GM18907 (cell line): ENCODE measurements around the gene HDAC9.
"Not testable (repeated sequence)": the region's sequence is repeated elsewhere in the genome, so short reads cannot be mapped to it uniquely, and the experiment has no call there.

Source experiments
- ATAC-seq: cut with Tn5 transposase; IDR thresholded peaks from one replicate; pipeline ENCODE4 v1.9.1; 2021; ENCODE audit warnings: mild to moderate bottlenecking, moderate library complexity; ENCODE audit not compliant: unreplicated experiment

HDAC9 gene

DNA sequence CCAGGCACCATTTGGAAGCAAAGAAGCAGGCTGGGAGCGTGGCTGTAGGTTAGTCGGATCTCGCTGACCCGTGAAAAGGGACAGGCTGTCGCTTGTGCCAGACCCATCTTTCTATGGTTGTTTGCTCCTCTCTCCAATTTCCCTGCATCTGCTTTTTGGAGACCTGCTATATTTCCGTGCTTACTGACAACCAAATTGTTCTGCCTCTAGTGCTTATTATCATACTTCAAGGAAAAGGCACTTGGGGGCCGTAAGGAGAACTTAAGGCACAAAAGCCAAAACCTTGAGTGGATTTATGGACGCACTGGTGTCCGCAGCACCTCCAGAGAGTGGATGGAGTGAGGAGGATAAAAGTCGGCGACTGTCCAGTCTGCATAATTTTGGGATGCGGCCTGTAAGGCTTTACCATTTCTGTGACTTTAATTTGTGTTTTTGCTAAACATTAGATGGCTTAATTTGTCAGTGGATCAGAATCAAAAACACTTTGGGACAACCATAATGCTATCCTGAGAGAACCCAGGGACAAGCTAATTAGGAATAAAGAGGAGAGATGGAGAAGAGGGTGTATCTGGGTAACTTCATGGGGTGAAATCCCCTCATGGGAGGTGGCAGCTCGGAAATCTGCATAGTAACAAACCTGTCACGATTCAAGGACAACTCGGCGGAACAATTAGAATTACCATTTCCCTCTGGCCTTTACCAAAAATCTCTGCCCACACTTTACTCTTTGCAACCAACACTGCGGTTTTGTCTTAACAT is 206.7 kb downstream of the HDAC9 start:
- no peak for ATAC-seq

DNA sequence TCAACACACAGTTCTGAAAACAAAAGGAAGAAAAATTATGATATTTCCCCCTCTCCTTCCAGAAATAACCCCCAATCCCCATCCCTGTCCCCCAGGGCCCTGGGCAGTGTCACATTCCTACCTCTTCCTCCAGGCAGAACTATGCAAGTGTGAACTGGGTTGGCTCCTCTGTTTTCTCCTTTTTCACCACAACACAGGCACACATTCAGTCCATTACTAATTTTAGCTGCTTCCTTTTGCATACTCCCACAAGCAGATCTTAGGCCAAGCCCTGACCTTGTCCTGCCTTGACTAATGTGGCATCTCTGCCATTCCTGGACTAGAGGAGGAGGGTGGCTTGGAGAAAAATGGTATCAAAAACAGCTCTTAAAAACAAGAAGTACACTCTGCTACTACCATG is 208.1 kb downstream of the HDAC9 start:
- ATAC-seq: no peak

DNA sequence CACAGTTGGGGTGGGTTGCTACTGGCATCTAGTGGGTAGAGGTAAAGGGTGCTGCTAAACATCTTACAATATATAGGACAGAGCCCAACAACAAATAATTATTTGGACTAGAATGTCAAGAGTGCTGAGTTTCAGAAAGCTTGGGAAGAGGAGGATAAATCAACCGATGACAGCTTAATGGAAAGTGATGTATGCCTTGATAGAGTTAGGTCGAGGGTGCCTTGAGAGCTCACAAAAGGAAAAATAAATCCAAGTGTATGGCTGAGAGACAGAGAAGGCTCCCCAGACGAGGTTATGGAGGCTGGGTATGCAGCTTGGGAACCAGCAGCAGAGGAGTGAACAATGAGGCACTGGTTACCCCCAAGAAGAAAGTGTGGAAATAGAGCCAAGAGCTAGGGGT is 211.1 kb downstream of the HDAC9 start:
- no peak for ATAC-seq

DNA sequence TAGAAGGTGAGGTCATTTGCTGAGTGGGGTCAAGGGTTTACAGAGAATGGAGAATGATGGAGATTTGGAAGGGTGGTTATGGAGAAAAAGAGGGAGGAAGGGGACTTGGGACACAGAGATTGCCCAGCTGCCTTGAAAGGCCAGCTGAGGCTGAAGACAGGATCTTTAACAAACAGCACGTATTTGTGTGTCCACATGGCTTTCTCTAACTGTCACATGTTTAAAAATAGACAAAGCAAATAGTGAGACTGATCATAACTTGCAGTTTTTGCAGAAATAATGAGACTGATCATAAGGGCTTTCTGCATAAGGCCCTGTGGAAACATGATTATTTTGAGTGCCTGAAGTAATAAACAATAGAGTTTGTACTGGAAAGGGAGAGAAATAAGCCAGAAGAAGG is 212.7 kb downstream of the HDAC9 start:
- no peak for ATAC-seq

DNA sequence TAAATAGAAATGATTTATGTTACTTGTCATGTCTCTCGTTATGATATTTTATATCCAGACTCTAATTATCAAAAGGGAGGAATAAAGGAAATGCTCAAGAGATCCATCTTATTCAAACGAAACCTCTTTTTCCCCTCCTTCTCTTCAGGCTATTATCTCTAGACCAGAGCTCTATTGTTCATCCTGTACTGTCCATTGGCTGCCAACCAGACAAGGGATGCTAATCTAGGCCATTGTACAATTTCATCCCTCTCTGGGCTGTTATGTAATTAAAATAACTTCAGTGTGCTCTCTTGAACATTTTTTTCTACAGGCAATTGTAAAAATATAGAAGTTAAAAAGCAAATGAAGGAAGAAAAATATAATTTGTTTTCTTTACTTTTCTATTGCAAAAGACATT is 220.4 kb downstream of the HDAC9 start:
- ATAC-seq: no peak

DNA sequence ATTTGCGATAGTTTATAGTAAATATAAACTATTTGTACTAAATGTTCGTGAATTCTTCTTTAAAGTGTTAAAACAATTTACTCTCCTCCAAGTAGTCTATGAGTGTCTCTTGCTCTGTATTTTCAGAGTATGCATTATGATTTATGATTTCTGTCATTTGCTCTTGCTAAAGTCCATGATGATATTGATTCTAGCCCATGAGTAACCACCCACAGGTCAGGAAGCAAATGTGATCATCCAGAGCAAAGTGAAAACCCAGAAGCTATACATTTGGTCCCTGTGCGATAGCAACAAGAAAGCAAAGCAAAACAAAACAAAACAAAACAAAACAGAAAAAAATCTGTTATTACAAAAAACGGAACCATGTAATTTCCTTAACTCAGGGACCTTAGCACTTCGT is 225.9 kb downstream of the HDAC9 start:
- ATAC-seq: no peak

DNA sequence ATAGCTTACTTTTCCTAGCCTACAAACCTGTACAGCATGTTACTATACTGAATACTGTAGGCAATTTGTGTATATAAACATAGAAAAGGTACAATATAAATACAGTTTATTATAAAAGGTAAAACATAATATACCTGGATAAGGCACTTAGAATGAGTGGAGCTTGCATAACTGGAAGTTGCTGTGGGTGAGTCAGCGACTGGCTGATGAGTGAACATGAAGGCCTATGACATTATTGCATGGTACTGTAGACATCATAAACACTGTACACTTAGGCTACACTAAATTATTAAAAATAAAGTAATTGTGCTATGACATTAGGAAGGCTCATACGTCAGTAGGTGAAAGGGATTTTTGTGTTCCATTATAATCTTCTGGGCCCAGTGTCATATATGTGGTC is 228.8 kb downstream of the HDAC9 start:
- ATAC-seq: no peak

DNA sequence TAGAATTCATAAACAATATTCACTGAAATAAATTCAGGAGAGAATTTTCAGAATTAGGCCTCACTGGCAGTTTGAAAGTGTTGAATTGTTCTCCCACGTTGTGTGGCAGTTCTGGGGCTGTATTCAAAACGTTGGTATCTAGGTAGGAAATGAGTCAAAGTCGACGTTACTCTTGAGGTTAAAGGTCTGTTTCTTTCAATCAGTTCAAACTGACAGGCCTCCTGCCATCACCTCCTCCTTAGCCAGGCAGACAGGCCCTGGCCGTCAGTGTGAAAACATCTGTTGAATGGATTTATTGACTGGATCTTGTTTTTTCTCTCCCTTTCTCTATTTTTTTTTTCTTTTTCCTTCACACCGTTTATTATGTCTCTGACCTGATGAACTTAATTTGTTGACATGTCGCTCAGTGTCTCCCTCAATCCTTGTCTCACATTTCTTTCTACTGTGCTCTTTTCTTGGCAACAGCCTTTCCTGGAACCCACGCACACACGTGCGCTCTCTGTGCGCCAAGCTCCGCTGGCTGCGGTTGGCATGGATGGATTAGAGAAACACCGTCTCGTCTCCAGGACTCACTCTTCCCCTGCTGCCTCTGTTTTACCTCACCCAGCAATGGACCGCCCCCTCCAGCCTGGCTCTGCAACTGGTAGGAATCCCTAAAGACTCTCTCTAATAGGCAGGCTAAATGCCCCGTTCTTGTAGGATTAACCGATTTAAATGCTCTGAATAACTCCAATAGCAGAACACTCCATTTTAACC is 231.7 kb downstream of the HDAC9 start:
- ATAC-seq: no peak

DNA sequence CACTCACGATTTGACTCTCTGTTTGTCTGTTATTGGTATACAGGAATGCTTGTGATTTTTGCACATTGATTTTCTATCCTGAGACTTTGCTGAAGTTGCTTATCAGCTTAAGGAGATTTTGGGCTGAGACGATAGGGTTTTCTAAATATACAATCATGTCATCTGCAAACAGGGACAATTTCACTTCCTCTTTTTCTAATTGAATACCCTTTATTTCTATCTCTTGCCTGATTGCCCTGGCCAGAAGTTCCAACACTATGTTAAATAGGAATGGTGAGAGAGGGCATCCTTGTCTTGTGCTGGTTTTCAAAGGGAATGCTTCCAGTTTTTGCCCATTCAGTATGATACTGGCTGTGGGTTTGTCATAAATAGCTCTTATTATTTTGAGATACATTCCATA is 240.5 kb downstream of the HDAC9 start:
- ATAC-seq: not testable (repeated sequence)

DNA sequence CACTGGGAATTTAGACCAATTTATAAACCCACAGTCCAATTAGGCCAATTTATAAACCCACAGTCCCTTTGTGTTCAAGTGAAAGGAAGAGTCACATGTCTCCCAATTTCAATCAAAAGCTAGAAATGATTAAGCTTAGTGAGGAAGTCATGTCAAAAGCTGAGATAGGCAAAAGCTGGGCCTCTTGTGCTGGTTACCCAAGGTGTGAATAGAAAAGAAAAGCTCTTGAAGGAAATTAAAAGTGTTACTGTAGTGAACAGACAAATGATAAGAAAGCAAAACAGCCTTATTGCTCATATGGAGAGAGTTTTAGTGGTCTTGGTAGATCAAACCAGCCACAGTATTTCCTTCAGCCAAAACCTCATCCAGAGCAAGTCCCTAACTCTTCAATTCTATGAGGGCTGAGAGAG is 245.0 kb downstream of the HDAC9 start:
- ATAC-seq: no peak

DNA sequence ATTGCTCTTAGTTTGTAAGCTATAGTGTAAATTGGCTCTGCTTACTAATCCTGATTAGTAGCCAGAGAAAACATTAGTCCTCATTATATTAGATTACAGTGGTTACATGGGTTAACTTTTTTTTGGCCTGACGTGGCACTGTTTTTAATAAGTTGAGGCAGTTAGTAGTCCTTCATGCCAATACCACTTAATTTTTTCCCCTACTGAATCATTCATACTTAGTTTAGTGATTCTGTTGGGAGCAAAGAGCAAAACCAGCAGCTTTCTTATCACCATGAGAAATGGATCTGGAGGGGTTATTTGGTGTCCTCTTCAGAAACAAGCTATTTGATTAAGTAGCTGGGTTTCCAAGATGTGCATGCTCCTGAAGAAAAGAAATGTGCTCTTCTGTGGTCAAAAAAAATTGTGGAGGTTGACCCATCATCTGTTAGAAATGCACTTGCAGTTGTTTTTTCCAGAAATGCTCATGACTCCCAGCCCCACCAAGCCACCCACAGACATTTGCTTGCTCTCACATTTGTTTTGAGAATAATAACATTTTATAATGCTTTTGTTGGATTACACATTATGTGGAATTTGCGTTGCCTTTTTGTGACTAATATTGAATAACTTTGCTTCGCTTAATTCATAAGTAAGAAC is 258.5 kb downstream of the HDAC9 start:
- ATAC-seq: no peak

DNA sequence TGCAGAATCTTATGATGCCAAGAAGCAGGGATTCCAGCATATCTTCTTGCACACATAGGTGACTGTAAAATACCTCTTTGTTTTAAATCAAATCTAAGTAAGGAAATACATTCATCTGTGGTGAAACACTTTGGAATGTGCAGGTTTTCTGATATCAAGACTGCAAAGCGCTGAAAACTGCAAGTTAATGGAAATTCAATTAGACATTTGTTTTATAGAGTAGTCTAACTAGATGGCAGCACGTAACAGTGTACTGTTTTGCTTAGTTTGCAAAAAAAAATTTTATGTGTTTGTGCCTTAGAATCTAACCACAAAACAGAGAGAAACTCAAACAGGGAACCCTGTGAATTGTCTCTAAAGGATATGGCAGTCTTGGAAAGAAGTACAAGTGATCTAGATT is 259.2 kb downstream of the HDAC9 start:
- no peak for ATAC-seq

DNA sequence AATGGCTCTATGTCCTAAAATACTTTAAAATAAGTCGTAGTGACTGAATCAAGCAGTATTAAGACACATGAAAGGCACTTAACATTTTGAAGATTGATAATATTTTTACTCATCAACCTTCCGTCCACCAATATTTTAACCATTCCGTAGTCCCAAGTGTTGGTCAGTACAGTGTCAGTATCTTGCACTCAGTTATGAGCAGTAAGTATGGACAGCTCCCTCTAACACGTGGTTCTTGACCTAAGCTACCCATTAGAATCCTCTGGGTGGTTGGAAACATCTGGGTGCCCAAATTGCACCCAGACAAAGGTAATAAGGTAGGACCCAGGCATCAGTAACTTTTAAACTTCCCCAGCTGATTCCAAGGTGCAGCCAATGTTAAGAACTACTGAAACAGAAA is 260.2 kb downstream of the HDAC9 start:
- no peak for ATAC-seq

DNA sequence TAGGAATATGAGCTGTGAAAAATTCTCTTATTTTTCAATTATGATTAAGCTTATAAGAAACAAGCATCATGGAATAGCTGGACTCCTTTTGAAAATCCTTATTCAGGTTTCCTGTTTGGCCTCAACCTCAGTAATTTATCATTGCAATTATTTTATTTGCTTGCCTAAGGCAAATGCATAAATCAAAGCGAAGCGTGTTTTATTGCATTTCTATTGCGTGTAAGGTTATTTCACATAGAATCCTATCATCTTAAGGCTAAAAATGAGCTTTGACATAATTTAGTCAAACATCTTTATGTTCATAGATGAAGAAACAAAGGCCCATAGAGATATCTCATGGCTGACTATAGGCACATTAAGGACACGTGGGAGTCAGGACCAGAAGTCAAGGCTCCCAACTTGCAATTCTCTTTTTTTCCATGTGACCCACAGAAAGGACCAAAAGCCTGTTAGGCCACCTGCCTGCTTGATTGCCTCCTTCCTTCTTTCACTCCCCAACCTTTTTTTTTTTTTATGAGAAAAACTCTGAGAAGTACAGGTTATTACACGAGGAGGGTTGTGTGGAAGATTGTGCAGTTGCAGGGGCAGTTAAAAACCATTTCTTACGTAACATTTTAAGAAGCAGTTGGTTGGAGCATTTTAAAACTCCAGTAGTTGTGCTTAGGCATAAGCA is 261.0 kb downstream of the HDAC9 start:
- ATAC-seq: no peak

DNA sequence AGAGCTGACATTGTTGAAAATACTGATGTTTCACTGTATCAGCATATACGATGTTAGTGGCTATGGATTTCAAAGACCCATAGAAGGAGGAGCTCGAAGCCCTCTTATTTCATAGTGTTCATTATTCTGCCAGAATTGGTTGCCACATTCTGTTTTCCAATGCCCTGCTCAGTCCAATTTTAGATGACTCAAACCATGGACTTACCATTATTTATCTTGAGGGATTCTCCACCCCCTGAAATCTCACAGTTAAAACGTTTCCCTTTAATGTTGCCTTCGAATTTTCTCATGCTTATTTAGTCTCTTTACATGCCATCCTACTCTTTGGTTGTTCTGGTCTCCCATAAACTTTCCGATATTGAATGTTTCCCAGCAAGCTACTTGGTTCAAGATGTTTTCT is 264.5 kb downstream of the HDAC9 start:
- ATAC-seq: no peak

DNA sequence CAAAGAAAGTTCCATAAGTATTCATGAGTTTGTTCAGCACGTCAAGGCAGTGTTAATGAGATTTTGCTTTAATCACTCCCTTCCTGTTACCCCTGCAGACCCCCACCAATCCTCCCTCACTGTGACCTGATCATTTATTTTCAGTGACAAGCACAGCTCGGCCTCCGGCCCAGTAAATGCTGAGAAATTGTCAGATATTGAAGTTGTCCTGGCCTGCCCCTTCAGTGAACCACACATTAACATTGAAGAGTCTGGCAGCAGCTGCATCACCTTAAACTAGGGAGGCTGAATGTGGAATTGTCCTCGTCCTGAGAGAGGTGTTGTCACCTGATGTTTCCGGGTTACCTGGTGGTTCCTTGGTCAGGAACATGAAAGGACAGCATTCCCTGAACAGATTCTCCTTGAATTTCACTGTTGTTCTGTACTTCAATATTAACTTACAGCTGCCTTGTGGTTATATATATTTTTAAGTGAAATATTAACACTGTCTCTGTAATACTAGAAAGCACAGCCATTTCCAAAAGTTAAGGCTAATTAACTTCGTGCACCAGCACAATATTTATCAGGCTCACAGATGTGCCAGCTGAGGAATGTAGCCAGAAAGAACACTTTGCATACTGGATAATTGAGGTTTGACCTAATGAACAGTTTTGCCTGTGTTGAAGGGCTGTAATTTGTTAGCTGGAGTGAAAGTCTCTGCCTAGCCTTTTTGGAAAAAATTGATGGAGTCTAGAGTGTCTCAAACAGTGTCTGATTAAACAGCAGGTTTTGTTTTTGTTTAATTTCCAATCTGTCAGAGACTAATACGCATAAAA is 265.3 kb downstream of the HDAC9 start:
- ATAC-seq: no peak

DNA sequence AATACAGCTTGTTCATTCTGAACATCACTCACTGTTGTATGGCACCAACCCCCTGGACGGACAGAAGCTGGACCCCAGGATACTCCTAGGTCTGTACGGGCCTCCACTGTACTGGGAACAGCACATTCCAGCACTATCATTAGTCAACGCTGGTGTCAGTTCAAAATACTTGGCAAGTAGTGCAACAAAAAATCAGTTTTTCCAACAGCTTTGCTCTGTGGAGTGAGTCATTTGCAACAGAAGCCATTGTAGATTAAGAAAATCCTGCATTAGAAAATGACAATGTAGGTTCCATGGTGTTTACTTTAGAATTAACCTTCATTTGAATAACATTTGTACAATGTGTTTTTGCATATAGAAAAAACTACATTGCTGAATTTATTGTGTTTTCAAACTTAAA is 266.6 kb downstream of the HDAC9 start:
- no peak for ATAC-seq

DNA sequence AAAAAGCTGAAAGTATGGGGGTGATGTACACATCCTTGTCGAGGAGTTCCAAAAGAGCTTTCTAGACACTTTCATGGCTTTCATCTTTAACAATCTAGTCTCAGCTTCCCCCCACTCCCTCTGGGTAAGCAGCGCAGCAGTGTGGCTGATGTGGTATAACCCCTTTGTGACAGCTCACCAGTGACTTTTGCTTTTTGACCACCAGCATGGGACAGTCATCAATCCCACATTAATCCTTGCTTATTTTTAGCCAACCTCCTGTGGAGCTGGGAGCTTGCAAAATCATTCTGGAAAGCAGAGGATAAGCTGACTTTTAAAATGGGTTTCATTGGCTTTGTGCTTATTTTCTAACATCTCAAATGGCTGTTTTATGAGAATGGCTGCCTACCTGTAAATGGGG is 272.7 kb downstream of the HDAC9 start:
- no peak for ATAC-seq

DNA sequence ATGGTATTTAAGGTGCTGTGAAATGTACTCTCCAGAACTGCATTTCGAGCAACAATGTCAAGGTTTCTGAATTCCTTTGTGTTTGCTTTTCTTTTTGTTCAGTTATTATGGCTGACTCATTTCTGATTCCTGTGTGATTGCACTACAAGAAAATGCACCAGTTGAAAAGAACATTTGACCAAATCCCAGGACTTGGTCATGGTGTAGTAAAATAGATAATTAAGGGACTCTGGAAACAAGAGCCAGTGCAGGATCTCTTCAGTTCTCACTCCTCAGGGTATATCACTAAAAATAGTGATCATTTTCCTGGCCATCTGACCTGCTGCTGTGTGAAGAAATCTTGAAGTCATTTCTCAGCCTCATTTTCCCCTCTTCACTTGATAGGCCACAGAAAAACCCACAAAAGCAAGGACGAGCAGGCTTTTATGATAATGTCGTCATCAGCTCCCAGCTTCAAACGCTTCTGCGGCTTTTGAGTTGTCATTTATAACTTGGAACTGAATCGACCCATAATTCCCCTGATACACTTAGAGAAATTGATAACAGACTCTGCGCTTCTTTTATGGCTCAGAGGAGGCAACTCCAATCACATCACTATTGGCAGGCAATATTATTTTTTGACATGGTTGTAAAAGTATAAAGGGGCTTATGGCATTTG is 274.7 kb downstream of the HDAC9 start:
- no peak for ATAC-seq

DNA sequence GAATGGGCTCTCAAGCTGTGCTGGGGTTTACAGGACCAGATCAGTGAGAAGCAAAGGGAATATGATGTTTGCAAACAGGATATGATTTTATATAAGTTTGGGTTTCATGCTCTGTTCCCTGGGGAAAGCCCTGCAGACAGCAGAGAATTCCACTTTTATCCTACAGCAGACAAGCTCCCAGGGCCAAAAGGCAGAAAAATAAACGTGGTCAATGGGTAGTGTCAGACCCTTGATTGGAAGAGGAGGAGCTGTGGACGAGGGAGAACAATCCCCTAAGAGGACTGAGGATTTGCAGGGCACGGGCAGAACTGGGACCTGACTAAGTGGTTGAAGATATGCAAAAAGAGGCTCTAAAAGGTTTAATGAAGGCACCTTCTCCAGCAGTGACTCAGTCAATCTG is 275.3 kb downstream of the HDAC9 start:
- ATAC-seq: no peak
